GM19043 (cell line): ENCODE results near the gene PLCL2.
A peak's percentile ranks its signal among the peaks of the same experiment; 100 is the strongest.

Experiments used
- ATAC-seq: cut with Tn5 transposase; IDR thresholded peaks from one replicate; pipeline ENCODE4 v1.9.1; 2021; ENCODE audit warnings: low read depth; ENCODE audit not compliant: unreplicated experiment

The PLCL2 gene

GRCh38 chr3:16912400-16913263 is 27.9 kb downstream of the PLCL2 start:
- peak; percentile 91 for ATAC-seq

- ATAC-seq, result no peak
Measured at GRCh38 chr3:16913264-16913580, 28.5 kb downstream of the PLCL2 start.

- no peak for ATAC-seq
Measured at GRCh38 chr3:16916840-16917239, 32.1 kb downstream of the PLCL2 start.

GRCh38 chr3:16917256-16917935 is 32.6 kb downstream of the PLCL2 start:
- no peak for ATAC-seq

- no peak for ATAC-seq
Measured at GRCh38 chr3:16917980-16918682, 33.4 kb downstream of the PLCL2 start.

- ATAC-seq, result no peak
Measured at GRCh38 chr3:16918683-16919025, 33.9 kb downstream of the PLCL2 start.

- ATAC-seq, result no peak
Measured at GRCh38 chr3:16923112-16923511, 38.4 kb downstream of the PLCL2 start.

GRCh38 chr3:16927485-16927884 is 42.7 kb downstream of the PLCL2 start:
- no peak for ATAC-seq

- peak; percentile 58 for ATAC-seq
Measured at GRCh38 chr3:16928386-16929132, 43.8 kb downstream of the PLCL2 start.

- ATAC-seq, result no peak
Measured at GRCh38 chr3:16929311-16929710, 44.6 kb downstream of the PLCL2 start.

GRCh38 chr3:16932877-16933276 is 48.1 kb downstream of the PLCL2 start:
- ATAC-seq, result no peak

GRCh38 chr3:16935781-16936180 is 51.0 kb downstream of the PLCL2 start:
- no peak for ATAC-seq

- ATAC-seq, result no peak
Measured at GRCh38 chr3:16936233-16936632, 51.5 kb downstream of the PLCL2 start.

- no peak for ATAC-seq
Measured at GRCh38 chr3:16936676-16937230, 52.0 kb downstream of the PLCL2 start.

GRCh38 chr3:16937326-16937845 is 52.6 kb downstream of the PLCL2 start:
- no peak for ATAC-seq

- no peak for ATAC-seq
Measured at GRCh38 chr3:16940769-16941700, 56.3 kb downstream of the PLCL2 start.

GRCh38 chr3:16942955-16943354 is 58.2 kb downstream of the PLCL2 start:
- ATAC-seq, result no peak

GRCh38 chr3:16943857-16944256 is 59.1 kb downstream of the PLCL2 start:
- no peak for ATAC-seq

GRCh38 chr3:16944356-16944755 is 59.6 kb downstream of the PLCL2 start:
- ATAC-seq, result no peak
